HG02970 (cell line): ENCODE measurements around the gene SFN.
A peak's percentile ranks its signal among the peaks of the same experiment; 100 is the strongest.
"Not testable (repeated sequence)": the region's sequence is repeated elsewhere in the genome, so short reads cannot be mapped to it uniquely, and the experiment has no call there.

Experiments used
- ATAC-seq: cut with Tn5 transposase; IDR thresholded peaks from one replicate; pipeline ENCODE4 v1.9.1; 2021; ENCODE audit warnings: mild to moderate bottlenecking, moderate library complexity, moderate number of reproducible peaks; ENCODE audit not compliant: unreplicated experiment, low FRiP score

The SFN gene

DNA sequence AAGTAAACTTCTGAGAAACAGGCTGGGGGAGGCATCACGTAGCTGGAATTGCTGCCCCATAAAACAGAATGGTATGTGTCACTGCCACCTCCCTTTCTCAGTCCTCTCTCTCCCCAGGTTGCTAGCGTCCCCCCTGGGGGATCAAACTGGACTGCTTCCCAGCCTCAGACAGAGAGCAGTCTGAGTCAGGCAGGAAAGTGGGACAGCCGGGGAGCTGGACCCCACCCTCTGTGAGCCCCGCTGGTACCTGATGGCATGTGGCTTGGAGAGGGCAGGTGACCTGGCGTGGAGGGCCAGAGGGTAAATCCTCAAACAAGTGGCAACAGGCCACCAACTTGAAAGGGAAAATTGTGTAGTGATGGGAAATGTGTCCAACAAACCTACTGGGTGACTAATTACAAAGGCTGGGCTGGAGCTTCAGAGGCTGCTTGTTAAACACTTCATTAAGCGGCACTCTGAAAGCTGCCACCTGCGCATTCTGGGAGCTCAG lies 1.0 kb upstream of the SFN start:
- ATAC-seq: no peak

DNA sequence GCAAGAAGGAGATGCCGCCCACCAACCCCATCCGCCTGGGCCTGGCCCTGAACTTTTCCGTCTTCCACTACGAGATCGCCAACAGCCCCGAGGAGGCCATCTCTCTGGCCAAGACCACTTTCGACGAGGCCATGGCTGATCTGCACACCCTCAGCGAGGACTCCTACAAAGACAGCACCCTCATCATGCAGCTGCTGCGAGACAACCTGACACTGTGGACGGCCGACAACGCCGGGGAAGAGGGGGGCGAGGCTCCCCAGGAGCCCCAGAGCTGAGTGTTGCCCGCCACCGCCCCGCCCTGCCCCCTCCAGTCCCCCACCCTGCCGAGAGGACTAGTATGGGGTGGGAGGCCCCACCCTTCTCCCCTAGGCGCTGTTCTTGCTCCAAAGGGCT lies 732 bp downstream of the SFN start:
- no peak for ATAC-seq

DNA sequence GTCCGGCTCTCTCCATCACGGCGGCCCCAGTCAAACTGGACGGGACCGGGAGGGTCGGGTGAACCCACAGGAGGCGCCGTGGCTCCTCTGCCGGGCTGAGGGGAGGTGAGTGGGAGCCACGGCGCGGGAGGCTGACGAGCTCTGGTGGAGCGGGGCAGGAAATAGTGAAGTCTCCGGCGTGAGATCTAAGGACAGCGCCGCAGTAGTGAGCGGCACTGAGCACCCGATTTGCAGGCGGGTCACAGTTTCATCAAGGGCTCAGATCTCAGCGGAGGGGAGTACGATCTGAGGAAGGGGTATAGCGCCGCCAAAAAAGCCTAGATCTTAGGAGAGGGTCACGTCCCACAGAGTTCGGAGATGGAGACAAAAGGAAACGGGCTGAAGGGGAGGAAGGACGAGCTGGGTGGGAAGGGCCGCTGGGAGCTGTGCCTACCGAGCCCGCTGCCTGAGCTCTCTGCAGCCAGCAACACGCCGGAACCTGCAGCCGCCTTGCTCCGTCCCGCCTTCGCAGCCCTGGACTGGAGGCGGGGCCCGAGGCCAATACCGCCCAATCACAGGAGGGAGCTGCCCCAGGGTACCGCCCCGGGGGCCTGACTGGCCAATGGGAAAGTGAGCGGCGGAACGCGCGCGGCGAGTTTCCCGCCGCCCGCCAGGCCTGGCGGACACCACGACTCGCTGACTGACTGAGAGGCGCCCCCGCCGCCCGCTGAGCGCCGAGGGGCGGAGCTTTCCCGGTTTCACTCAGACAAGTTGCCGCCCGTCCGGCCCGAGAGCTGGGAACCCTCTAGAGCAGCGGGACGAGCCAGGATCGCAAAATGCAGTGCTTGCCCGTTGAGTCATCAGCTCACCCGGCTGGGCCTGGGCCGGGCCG lies 1.9 kb downstream of the SFN start:
- peak; percentile 79 for ATAC-seq

DNA sequence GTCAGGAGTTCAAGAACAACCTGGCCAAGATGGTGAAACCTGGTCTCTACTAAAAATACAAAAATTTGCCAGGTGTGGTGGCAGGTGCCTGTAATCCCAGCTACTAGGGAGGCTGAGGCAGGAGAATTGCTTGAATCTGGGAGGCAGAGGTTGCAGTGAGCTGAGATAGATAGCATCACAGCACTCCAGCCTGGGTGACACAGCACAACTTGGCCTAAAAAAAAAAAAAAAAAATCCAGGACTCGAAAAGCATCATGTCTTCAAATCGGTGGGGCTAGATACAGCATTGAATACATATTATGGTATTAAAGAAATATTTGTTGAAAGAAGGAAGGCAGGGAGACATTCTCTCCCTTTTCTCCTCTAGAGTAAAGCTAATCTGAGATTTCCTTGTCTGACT lies 10.1 kb downstream of the SFN start:
- not testable (repeated sequence) for ATAC-seq

DNA sequence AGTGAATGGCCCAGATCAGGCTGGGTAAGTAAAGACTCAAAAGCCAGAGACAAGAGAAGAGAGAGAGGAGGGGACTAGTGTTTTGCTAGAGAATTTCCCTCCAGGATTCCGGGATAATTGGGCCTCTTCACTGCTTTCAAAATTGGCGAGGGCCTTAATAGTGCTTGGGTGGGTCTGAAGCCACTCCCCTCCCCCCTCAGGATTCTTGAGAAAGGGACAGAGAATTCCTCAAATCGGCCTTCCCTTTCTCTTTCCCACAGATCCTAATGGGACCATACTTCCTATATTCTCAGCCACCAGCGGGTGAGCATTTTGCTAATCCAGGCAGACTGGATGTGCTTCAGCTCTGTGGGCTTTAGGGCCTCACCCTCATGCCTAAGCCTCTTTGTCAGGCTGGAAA lies 11.9 kb downstream of the SFN start:
- ATAC-seq: no peak

DNA sequence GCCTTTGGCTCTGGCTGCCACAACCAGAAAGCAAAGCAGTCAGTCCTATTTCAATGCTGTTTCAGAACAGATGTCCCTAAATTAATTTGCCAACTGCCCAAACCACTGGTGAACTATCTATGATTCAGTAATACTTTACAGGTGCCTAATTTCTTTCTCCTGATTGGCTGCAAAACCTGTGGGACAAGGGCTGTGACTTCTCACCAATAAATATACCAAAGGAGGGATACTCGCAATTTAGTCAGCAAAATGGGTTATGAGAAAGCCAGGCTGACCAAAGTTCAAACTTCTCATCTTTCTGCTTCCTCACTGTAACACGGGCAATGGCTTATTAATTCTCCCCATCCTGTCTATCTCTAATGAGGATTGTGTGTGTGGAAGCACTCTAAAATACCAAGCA lies 14.4 kb downstream of the SFN start:
- ATAC-seq: no peak

DNA sequence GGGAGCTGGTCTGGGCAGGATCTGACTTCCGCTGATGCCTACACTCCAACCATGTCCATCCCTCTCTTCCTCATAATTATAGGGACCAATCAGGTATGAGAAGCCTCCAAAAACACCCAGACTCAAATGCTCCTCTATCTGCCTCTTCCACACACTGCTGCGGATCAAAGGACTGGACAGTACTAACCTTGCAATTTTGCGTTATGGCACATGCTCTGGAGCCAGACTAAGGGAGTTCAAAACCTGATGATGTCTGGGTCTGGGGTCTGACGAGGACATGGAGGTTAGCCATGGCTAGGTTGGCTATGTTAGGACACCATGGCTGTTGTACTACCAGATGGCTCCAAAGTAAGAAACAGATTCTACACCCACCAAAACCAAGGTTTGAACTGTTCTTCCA lies 16.8 kb downstream of the SFN start:
- ATAC-seq: no peak

DNA sequence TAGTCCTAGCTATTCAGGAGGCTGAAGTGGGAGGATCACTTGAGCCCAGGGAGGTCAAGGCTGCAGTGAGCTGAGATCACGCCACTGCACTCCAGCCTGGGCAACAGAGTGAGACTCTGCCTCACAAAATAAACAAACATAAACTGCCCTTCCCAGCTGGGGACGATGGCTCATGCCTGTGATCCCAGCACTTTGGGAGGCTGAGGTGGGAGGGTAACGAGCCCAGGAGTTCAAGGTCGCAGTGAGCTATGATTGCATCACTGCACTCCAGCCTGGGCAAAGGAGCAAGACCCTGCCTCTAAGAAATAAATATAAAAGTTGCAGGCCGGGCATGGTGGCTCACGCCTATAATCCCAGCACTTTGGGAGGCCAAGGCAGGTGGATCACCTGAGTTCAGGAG lies 18.7 kb downstream of the SFN start:
- ATAC-seq: not testable (repeated sequence)

DNA sequence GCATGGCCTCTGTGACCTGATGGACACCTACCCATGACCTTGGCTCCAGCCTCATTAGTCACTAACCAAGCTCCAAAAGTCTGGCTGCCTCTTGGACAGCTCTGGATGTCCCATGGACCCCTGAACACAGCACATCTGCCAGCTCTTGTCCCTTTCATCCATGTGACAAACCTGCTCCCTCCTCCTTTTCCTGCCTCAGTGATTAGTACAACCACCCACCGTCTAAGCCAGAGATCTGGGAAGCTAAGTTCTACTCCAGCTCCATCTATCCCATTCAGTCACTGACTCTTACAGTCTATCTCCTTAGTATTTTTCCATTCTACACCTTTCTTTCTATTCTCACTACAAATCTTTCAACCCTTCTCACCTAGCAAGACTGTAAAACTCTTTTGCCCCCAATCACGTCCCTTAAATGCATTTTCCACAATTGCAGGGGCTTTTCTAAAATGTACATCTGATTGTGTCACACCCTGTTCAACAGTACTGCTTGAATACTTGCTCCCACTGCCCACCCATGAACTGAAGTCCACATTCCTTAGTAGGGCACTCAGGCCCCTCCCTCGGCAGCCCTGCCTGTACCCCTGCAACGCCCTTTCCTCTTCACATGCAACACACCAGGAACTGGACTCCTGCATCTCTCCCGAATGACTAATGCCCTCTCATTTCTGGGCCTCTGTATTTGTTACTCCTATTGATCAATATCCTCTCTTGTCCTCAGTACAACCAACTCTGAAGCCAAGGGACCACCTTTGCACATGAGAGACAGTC lies 19.9 kb downstream of the SFN start:
- ATAC-seq: no peak

DNA sequence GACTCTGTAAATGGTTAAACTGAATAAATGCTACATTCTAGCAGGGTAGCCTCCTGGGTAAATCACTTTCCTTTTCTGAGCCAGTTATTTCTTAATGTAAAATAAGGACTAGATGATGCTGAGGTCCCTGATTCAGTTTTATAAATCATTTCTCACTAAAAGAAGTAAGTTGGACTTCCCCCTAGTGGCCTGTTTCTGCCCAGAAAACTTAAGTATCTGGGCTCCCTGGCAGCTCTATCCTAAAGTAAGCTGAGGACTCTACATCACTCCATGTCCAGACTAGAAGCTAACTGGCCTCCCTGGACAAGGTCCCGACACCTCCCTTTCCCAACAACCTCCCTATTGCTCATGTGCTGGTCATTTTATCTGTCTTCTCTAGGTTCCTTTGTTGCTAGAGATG lies 24.2 kb downstream of the SFN start:
- no peak for ATAC-seq

DNA sequence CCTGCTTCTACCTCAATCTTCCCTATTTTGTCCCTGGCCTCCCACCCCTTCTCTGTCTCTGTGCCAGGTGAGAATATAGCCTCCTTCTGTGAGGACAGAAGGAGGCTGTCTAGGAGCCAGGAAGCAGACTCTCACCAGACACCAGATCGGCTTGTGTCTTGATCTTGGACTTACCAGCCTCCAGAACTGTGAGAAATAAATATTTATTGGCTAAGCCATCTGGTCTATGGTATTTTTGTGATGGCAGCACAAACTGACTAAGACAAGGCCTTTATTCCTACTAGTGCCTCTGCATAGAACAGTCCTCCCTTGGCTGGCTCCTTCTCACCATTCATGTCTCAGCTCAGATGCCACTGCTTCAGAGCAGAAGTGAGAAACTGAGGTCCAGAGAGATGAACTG lies 25.3 kb downstream of the SFN start:
- ATAC-seq: no peak

DNA sequence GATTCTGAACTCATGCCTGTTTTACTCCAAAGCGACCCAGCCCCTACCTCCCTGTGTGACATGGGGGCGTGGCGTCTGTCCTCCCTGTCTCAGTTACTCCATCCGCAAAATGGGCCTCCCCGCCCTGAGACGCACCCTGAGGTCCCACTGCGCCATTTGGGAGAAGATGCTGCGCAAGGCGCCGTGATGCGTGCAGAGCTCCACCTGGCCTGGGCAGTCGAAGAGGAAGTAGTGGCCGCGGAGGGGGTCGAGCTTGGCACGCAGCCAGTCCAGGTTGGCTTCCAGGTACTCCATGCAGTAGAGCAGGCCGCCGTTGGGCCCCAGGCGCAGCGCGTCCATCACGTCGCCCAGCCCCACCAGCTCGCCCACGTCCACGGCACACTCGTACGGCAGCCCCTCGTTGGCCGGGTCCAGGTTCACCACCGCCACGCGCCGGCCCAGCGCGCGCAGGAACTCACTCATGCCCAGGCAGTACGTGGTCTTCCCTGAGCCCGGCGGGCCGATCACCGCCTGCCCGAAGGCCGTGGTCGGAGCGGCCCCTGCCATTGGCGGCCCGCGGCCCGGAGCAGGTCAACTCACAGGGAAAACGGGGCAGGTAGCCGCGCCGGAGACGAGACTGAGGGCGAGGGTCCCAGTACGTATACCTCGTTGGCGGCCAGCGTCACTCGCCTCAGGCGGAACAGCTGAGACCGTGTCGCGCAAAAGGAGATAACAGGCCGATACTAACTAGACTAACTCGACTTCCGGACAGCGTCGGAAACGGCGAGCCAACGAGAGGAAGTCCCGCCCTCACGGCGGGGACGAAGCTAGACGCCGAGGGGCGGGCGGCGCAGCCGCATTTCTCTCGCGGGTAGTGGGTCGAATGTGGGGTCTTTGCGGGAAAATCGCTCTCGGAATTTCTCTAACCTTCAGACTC lies 26.9 kb downstream of the SFN start, which contains the start of gene GPN2:
Gene GPN2 (minus strand): TSS at position 733 of the 916 bp plus-strand sequence. CDS start 187 bp downstream, at position 546.
- peak; percentile 77 for ATAC-seq

DNA sequence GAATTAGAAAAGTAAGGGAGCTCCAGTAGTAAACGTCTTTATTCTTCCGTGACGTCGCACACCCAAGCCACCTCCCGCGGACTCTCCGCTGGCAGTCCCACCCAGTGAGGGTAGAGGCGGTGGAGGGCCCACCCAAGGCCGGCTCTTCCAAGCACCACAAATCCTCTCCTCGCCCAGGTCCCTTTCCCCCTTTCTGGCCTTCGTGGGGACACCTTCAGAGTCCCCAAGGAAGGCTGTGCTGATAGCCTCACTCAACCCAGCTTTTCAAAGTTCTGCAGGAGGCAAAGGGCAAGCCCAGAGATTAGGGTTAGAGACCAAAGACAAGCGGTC lies 27.5 kb downstream of the SFN start:
- no peak for ATAC-seq

DNA sequence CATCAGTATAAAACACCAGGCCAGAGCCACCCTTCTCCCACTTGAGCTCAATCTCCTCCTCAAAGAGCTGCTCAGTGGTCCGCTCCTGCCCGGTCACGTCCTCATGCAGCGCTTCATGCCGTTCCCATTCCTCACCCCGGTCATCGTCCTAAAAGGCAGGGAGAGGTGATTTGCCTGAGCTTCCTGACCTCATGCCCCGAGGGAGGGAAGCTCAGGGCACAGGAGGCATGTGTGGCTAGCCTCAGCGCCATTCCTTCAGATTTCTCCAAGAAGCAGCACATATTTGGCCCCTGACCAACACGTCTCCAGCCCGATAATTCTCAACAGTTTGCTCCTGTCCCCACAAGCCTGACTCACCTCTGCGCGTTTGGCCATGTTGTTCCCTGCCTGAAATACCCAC lies 31.3 kb downstream of the SFN start:
- no peak for ATAC-seq

DNA sequence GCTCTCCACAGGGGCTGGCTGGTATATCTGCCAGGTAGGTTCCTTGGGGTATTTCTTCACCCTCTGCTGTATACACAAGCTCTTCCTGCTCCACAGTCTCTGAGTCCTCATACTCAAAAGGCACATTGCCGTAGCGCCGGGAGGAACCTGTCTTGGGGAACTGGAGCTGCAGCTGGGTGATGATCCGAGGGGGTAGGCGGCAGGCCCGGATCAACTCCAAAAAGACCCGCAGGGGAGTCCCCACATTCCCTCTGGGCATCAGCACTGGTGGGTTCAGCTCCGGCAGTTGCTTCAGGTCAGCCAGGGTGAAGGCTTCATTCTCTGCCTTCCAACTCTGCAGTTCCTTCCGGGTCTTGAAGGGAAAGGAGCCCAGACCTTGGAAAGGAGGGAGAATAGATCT lies 34.4 kb downstream of the SFN start:
- no peak for ATAC-seq

DNA sequence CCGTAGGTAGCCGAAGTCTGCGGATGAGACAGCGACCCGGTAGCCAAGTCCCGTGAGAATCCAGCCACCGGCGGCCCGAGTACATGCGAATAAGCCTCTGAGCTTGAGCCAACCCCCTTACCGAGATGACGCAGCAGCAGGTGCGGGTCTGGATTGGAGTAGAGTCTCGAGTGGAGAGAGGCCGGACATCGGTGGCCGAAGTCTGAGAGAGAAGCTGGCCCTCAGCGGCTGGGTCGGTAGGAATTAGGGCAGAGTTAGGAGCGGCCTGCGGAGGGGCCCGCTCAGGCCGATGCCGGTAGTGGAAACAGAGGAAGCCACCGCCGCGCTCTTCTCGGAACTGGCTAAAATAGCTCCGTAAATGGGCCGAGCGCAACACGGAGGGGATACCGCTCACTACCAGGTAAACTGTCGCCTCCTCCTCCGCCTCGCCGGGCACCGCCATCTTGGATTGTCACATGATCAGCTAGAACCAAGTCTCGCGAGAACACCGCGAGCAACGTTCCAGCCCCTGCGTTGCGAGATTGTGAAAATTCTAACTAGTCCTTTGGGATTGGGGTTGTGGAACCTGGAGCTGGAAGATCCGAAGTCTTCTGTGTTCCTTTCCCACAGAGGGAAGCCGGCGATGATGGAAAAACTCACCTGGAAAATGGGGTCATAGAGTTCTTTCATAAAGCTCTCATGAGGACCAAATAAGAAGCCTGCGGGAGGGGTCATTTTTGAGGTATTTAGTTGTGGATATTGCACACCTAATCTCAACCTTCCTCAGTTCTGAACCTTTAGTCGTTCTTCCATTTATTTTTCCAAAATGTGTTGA lies 37.3 kb downstream of the SFN start, which contains the start of gene GPATCH3:
Gene GPATCH3 (minus strand): TSS at position 467 of the 814 bp plus-strand sequence. CDS start 25 bp downstream, at position 442.
- peak; percentile 72 for ATAC-seq

DNA sequence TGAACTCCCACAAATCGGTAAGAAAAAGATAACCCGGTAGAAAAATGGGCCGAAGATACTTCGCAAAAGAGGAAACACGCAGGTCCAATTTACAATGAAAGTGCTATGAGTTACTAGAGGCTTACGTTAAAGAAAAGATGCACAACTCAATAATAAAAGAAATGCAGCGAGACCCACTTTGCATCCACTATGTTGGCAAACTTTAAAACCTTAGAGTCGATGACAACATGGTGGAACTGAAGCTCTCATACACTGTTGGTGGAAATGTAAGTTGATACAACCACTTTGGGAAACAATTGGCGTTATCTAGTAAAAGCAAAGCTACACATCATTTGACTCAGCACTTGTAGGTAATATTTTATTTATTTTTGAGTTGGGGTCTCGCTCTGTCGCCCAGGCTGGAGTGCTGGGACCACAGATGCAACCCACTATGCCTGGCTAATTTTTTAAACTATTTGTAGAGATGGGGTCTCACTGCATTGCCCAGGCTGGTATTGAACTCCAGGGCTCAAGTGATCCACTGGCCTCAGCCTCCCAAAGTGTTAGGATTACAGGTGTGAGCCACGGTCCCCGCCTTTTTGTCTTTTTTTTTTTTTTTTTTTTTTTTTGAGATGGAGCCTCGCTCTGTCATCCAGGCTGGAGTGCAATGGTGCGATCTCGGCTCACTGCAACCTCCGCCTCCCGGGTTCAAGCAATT lies 38.0 kb downstream of the SFN start:
- ATAC-seq: no peak

DNA sequence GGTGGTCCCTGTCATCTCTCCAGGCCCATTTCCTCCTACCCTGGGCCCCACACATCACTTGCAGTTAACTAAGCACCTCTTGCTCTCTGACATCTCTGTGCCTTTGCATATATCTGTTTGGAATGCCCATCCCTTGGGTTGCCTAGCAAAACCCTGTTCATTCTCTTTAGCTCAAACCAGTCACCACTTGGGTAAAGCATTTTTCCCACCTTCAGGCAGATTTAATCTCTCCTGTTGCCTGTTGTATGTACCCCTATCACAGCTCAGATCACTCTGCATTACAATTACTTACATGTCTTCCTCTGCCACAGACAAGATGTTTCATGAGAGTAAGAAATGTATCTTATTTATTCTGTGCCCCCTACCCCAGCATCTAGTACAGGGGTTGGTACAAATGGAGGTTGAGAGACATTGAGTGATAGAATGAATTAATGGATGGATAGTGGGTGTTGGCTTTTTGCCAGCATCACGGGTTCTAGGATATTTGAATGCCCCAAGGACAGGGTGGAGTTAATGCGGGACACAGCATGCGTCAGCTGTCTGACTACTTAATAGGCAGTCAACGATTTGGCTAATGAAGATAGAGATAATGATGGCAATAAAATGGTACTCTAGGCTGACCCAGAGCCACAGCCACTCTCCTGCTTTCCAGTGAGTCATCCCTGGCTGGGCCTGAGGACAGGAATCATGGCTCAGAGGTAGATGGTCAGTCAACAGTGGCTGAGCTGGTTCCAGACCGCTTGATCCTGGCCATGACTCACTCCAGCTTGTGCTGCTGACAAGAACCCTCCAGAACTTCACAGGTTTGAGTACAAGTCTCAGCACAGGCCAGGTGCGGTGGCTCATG lies 44.3 kb downstream of the SFN start:
- ATAC-seq: no peak
